Rectal smooth muscle tissue (tissue), 1 donor: Measurements from ENCODE around the gene EXOC4.

Experiments
- H3K27ac ChIP-seq: one replicate; pipeline ENCODE4 v1.7.0; 2013; ENCODE audit warnings: low read depth, low read length, inconsistent platforms
- H3K27me3 ChIP-seq: one replicate; pipeline ENCODE4 v1.7.0; 2013; ENCODE audit warnings: low read length; ENCODE audit not compliant: control insufficient read depth, insufficient read depth
- H3K36me3 ChIP-seq: one replicate; pipeline ENCODE4 v1.7.0; 2013; ENCODE audit warnings: low read length; ENCODE audit not compliant: control insufficient read depth, insufficient read depth
- H3K4me1 ChIP-seq: one replicate; pipeline ENCODE4 v1.7.0; 2013; ENCODE audit warnings: low read length; ENCODE audit not compliant: control insufficient read depth, insufficient read depth
- H3K4me3 ChIP-seq: one replicate; pipeline ENCODE4 v1.7.0; 2013; ENCODE audit warnings: low read length
- H3K9ac ChIP-seq: one replicate; pipeline ENCODE4 v1.7.0; 2013; ENCODE audit warnings: low read length

The EXOC4 gene

DNA sequence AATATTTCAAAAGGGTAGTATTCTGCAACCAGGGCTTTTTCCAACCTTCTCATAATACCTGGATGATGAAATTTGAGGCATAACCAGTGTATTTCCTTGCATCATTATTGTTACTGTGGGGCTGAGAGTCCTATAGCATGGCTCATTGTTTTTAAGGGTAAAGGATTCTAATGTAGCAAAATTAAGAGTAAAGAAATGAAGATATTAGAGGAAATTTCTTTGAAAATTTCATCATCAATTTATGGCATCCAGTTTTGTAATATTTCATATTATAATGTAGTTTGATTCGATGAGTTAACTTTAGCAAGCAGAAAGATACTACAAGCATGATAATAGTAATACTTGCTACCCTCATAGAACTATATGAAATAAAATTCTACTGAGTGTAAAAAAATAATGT, 486.9 kb downstream of the EXOC4 start:
- H3K27me3 ChIP-seq: no peaks in the 10 kb centered on the region
- no peak overlapping the region for H3K27ac ChIP-seq
- no peak overlapping the region for H3K4me3 ChIP-seq
- no peaks in the 10 kb centered on the region for H3K36me3 ChIP-seq
- no peak overlapping the region for H3K9ac ChIP-seq
- H3K4me1 ChIP-seq: no peaks in the 10 kb centered on the region

DNA sequence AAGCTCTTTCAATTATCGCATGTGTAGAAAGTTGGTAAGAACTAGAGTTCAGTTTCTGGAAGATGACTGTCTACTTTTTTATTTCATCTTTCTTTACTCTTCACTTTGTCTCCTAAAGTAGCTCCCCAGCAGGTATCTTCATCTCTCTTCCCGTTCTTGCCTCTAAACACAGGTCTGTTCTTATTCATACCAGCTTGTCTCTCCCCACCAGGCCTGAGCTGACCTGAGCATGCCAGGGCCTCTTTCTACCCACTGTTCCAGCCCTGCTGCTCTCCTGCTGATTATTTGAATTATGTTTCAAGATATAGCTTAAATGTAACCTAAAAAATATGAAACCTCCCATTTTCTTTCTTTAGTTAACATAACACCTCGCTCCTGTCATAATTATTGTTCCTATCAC, 488.2 kb downstream of the EXOC4 start:
- no peak overlapping the region for H3K4me3 ChIP-seq
- no peaks in the 10 kb centered on the region for H3K4me1 ChIP-seq
- H3K27me3 ChIP-seq: no peaks in the 10 kb centered on the region
- no peak overlapping the region for H3K27ac ChIP-seq
- no peak overlapping the region for H3K9ac ChIP-seq
- no peaks in the 10 kb centered on the region for H3K36me3 ChIP-seq

DNA sequence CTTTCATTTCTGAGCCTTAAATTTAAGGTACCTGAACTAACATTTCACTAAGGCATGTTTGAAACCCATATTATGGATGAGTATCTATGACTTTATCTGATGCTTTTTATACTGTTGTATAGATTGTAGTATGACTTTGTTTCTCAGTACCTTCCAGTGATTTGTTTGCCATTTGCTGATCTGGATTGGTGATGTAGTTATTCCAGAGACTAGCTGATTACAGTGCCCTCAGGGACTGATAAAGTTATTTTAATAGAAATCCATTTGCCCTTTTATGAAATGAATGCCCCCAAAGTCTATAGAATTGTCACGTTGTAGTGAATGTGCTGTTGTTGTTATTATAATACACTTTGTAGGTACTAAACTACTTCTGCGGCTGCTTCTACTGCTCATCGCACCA, 488.8 kb downstream of the EXOC4 start:
- no peaks in the 10 kb centered on the region for H3K27me3 ChIP-seq
- no peak overlapping the region for H3K4me3 ChIP-seq
- no peaks in the 10 kb centered on the region for H3K36me3 ChIP-seq
- no peaks in the 10 kb centered on the region for H3K4me1 ChIP-seq
- no peak overlapping the region for H3K9ac ChIP-seq
- H3K27ac ChIP-seq: no peak overlapping the region

DNA sequence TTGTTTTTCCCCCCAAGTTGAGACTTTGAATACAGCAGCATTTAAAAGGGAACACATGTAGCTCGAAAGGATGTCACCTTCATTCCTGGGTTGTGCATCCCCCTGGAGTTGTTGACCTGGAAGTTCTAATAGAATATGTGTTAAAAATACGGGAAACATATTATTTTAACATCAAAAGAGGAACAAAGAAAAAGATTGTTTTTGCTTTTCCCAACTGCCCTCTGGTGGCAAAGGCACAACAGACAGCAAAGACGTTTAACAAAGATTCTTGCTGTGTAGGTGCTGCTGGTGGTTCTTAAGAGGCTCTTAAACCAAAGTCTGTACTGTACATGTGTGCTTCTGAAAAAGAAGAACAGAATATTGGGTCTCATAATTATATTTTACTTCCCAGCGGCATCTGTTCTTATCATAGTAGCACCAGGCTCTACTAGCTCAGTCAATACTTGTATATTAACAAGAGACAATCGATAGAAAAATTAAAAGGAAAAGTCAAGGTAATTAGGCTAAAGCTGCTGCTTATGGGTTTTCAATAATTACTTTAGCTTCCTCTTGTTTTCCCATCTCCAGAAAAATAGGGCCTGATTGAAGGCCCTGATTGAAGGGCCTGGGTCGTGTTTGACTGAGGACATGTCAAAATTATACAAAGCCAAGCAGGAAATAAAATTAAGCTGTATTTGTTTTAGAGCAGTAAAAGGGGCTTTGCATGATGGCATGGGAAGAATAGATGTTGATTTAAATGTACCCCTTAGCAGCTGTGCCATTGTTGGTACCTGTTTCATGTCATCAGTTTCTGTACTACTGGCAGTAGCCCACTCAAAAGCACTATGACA, 490.0 kb downstream of the EXOC4 start:
- Histone ChIP-seq H3K27me3 (no peaks in the 10 kb centered on the region), H3K4me1 (no peaks in the 10 kb centered on the region), H3K4me3 (no peak overlapping the region), H3K36me3 (no peaks in the 10 kb centered on the region), H3K9ac (no peak overlapping the region), H3K27ac (no peak overlapping the region)

DNA sequence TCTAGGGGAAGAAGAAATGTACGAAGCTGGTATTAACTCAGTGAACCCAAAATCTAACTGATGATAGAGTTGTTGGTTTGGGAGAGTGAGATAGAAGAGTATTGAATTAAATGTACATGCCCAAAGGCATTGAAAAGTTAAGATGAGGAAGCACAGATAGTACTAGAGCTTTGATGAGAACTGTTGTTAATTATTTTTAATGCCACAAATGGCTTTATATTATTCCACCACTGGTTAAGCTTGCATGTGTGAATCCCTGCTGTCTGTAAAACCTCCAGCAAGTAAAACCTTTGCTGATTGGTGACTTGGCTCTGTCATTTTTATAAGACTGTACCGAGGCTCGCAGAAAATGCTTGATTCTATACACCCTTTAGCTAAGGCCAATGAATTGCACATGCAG, 491.6 kb downstream of the EXOC4 start:
- H3K4me3 ChIP-seq: no peak overlapping the region
- H3K27ac ChIP-seq: no peak overlapping the region
- H3K36me3 ChIP-seq: no peaks in the 10 kb centered on the region
- H3K27me3 ChIP-seq: no peaks in the 10 kb centered on the region
- no peak overlapping the region for H3K9ac ChIP-seq
- H3K4me1 ChIP-seq: no peaks in the 10 kb centered on the region

DNA sequence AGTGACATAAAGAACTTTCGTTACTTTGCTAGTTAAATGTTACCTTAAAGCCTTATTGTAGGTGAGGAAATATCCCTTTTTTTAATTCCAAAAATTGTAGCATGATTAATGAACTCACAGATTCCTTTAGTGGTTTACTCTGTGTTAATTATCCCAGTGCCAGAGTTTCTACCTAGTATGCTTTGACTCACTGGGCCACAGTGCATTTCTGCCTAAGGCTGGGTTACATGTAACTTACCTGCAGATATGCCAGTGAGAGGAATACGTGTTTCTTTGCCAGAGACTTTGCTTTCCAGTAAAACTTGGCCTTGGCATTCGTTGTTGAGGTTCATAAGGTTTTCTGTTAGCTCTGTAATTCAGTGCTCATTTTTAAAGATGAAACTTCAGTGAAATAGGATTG, 493.4 kb downstream of the EXOC4 start:
- H3K27ac ChIP-seq: no peak overlapping the region
- H3K4me1 ChIP-seq: no peaks in the 10 kb centered on the region
- no peak overlapping the region for H3K9ac ChIP-seq
- no peak overlapping the region for H3K4me3 ChIP-seq
- no peaks in the 10 kb centered on the region for H3K27me3 ChIP-seq
- no peaks in the 10 kb centered on the region for H3K36me3 ChIP-seq

DNA sequence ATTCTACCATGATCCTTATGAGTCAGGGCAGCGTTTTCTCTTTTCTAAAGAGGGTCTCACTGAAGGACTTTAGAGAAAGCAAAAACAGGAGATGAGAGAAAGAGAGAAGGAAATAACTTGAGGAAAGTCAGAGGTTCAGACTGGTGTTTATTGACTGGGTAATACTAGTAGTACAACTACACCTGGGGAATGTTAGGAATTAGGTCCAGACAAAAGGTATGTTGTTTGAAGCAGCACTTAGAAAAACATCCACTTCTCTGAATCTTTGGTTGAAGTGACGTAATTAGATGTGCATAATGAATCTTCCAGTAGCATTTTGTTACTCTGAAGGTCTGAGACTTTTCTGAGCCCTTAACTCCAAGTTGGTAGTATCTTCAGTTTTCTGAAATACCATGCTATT, 494.0 kb downstream of the EXOC4 start:
- no peak overlapping the region for H3K9ac ChIP-seq
- H3K27ac ChIP-seq: no peak overlapping the region
- H3K27me3 ChIP-seq: no peaks in the 10 kb centered on the region
- H3K36me3 ChIP-seq: no peaks in the 10 kb centered on the region
- no peak overlapping the region for H3K4me3 ChIP-seq
- no peaks in the 10 kb centered on the region for H3K4me1 ChIP-seq

DNA sequence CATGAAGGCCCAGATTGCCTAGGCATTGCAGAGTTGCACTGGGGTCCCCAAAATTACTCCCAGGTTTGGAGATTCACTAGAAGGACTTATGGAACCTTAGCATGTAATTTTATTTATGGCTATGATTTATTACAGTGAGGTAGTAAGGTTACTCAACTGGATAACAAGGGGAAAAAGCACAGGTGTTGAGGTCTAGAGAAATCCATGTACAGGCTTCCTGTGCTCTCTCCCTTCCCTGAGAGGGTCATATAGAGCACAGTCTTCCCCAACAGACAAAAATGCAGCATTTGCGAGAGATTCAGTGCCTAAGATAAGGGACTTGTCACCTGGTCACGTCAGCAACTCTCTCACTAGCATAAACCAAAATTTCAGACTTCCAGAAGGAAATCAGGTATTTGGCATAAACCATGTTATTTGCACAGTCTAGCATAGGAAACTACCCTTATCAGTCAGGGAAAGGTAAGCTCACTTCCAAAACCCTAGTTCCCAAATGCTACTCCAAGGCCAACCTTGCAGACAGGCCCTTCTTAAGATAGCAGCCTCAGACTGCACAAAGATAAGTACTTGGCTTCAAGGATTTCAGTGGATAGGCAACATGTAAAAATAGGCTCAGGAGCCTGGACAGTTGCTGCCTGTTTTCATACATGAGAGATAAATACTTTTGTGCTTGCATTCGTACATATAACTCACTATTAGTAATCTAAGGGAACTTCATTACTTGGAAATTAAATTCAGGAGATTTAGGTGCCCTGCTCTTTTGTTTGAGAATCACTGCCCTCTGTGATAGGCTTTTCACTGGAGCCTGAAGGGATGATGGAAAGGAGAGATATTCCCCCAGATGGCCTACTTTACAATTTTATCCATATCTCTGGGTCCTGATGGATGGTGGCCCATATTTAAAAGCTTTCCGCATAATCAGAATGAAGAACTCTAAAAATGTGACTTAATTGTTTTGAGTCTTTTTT, 495.8 kb downstream of the EXOC4 start:
- Histone ChIP-seq H3K9ac (no peak overlapping the region), H3K4me3 (no peak overlapping the region), H3K27me3 (no peaks in the 10 kb centered on the region), H3K4me1 (no peaks in the 10 kb centered on the region), H3K27ac (no peak overlapping the region), H3K36me3 (no peaks in the 10 kb centered on the region)

DNA sequence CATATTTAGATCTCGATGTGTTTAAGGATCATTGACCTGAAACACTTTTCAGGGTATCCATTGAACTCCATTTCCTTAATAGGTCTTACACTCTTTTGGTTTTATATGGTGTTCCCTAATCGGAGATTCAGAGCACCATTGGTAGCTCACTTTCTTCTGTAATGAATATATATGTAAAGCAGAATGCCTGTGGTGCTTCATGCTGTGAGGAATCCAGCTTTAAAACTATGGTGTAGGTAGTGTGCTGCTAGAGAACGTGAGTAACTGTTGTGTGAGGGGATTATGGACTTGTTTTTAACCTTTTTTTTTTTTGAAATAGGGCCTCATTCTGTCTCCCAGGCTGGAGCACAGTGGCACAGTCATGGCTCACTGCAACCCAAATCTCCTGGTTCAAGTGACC, 497.4 kb downstream of the EXOC4 start:
- Histone ChIP-seq H3K4me3 (no peak overlapping the region), H3K36me3 (no peaks in the 10 kb centered on the region), H3K9ac (no peak overlapping the region), H3K4me1 (no peaks in the 10 kb centered on the region), H3K27me3 (no peaks in the 10 kb centered on the region), H3K27ac (no peak overlapping the region)

DNA sequence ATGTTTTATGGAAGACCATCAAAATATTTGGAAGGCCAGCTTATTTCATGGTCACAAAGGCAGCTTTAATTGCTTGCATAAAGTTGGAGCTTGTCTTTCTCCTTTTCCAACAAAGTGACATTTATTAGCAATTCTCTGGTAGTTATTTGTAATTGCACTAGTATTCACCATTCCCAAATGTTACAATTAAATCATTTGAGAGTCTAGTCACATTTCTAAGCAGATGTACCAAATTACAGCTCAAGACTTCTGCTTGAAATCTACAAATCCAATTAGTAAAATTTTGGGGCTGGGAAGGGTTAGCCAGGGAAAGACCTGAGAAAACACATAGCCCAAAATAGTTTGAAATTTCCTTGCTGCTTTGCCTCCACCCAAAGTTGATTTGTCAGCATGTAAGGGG, 498.2 kb downstream of the EXOC4 start:
- Histone ChIP-seq H3K9ac (no peak overlapping the region), H3K36me3 (no peaks in the 10 kb centered on the region), H3K4me3 (no peak overlapping the region), H3K27me3 (no peaks in the 10 kb centered on the region), H3K27ac (no peak overlapping the region), H3K4me1 (no peaks in the 10 kb centered on the region)

DNA sequence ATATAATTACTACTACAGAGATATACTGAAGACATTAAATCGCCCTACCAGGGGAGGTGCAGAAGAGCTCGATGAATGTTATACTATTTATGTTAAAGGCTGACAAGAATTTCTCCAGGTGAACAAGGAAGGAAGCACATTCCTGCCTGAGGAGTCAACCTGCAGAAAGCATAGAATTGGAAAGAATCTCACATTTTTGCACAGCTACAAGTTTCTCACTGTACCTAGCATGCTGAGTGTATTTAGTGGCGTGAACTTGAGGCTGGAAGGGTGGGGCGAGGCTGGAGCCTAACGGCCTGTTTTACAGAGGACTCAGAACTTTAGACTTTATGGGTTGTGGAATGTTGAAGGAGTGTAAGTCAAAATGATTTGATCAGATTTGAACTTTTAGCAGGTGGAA, 500.6 kb downstream of the EXOC4 start:
- no peak overlapping the region for H3K4me3 ChIP-seq
- no peaks in the 10 kb centered on the region for H3K27me3 ChIP-seq
- H3K36me3 ChIP-seq: no peaks in the 10 kb centered on the region
- no peak overlapping the region for H3K9ac ChIP-seq
- H3K27ac ChIP-seq: no peak overlapping the region
- no peaks in the 10 kb centered on the region for H3K4me1 ChIP-seq

DNA sequence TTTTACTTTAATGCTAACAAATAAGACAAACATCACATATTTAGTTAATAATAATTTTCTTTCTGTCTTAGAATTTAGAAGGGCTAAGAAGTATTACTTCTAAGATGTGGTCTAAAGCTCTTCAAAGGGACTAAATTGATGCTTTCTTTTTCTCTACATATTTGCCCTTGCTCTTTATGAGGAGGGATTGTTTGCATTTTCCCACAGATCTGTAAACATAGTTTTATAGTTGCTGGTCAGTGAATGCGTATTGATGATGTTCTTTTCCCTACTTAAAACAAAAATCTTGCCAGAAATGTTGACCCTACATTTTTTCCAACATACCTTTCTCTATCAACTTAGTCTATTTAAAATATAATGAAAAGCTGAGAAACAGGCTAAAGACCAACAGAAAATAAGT, 501.8 kb downstream of the EXOC4 start:
- no peak overlapping the region for H3K27ac ChIP-seq
- no peak overlapping the region for H3K9ac ChIP-seq
- no peaks in the 10 kb centered on the region for H3K36me3 ChIP-seq
- no peaks in the 10 kb centered on the region for H3K4me1 ChIP-seq
- H3K4me3 ChIP-seq: no peak overlapping the region
- no peaks in the 10 kb centered on the region for H3K27me3 ChIP-seq
